Spleen (tissue), 11 donors: Measurements from ENCODE around the gene THSD4. TPM values are rescaled to one million over a fixed set of nuclear protein-coding genes. Genes with fewer than 3 reads are reported as not detected.
A peak's percentile ranks its signal among the peaks of the same experiment; 100 is the strongest.

Experiments used
- DNase-seq: peaks from one replicate; pipeline ENCODE4 v3.0.0-alpha.2; 2020
- H3K27ac ChIP-seq, 8 donors: fragments of 200-600 bp; sonication (generic) in 7 of 8; 1 replicate in 4 of 8; 2 replicates in 4 of 8; pipeline versions ENCODE4 v1.5.0 to v1.8.0; 2016 to 2021; ENCODE audit warnings: inconsistent platforms in 4 of 8, mild to moderate bottlenecking in 4 of 8, moderate library complexity in 1 of 8
- H3K27me3 ChIP-seq, 7 donors: fragments of 200-600 bp; sonication (generic) in 6 of 7; replicated peaks in 1 of 7; 1 replicate in 4 of 7; 2 replicates in 3 of 7; pipeline versions ENCODE4 v1.5.0 to v1.8.0; 2016 to 2021; ENCODE audit warnings: inconsistent platforms in 3 of 7, mild to moderate bottlenecking in 1 of 7
- H3K36me3 ChIP-seq, 6 donors: fragments of 200-600 bp; sonication (generic) in 5 of 6; 1 replicate in 4 of 6; 2 replicates in 2 of 6; pipeline versions ENCODE4 v1.5.0 to v1.8.0; 2016 to 2021; ENCODE audit warnings: inconsistent platforms in 2 of 6
- H3K4me1 ChIP-seq, 6 donors: fragments of 200-600 bp; sonication (generic) in 5 of 6; 1 replicate in 3 of 6; 2 replicates in 3 of 6; pipeline versions ENCODE4 v1.5.0 to v1.8.0; 2016 to 2021; ENCODE audit warnings: inconsistent platforms in 3 of 6
- H3K4me3 ChIP-seq, 8 donors: fragments of 200-600 bp; sonication (generic) in 7 of 8; 1 replicate in 4 of 8; 2 replicates in 4 of 8; pipeline versions ENCODE4 v1.5.0 to v1.8.0; 2016 to 2021; ENCODE audit warnings: inconsistent platforms in 4 of 8, mild to moderate bottlenecking in 4 of 8, moderate library complexity in 2 of 8
- H3K9me3 ChIP-seq, 8 donors: fragments of 200-600 bp; sonication (generic) in 7 of 8; 1 replicate in 4 of 8; 2 replicates in 4 of 8; pipeline versions ENCODE4 v1.5.0 to v1.8.0; 2016 to 2021; ENCODE audit warnings: inconsistent platforms in 4 of 8
- POLR2A ChIP-seq, 3 donors: fragments of 450-650 bp; IDR thresholded peaks; one replicate each; pipeline ENCODE4 v1.5.1; 2017; ENCODE audit warnings: antibody characterized with exemption in 3 of 3, mild to moderate bottlenecking in 1 of 3
- POLR2AphosphoS5 ChIP-seq, 3 donors: sonication (generic); formaldehyde crosslinking; IDR thresholded peaks; one replicate each; pipeline ENCODE4 v1.5.1; 2017; ENCODE audit warnings: antibody characterized with exemption in 3 of 3
- WGBS, 5 donors: extraction: QIAGEN DNeasy Blood & Tissue Kit in 3 of 5; methylation state at CpG; one replicate each; pipeline versions ENCODE4 v1.1.5 to v1.1.7; 2013 to 2018; 5-methylcytosine and 5-hydroxymethylcytosine counted together
- intact Hi-C: fragments of 100-400 bp; cut with DNase I; formaldehyde crosslinking; loops from one replicate; pipeline ENCODE4 v1.15.0; 2023; ENCODE audit warnings: low total_unique reads
- polyA plus RNA-seq, 3 donors: library from polyadenylated mRNA; stranded (reverse); fragments of 200-250 nt; gene quantifications; one replicate each; pipeline ENCODE4 v1.2.1, GENCODE V29; 2013
- total RNA-seq, 7 donors: library from RNA; depleted of rRNA in 3 of 7; stranded (reverse); fragments of >200 nt in 3 of 7; fragmentation: NEBNext Ultra II Directional in 4 of 7; extraction: Animal tissue kit (Norgen Biotek cat#: 25700) in 4 of 7; gene quantifications; one replicate each; pipeline versions ENCODE4 v1.1.0 to v1.2.1, GENCODE V29; 2016 to 2021
- TF ChIP-seq, protein P1 (sequence below), 11 experiments: fragments of 200-600 bp in 7 of 11; fragments of 450-650 bp in 4 of 11; sonication (generic) in 4 of 11; IDR thresholded peaks in 8 of 11; conservative IDR thresholded peaks in 3 of 11; 1 replicate in 7 of 11; 2 replicates in 4 of 11; pipeline versions ENCODE4 v1.4.0 to v1.8.0; 2016 to 2021; ENCODE audit warnings: antibody characterized with exemption in 11 of 11, inconsistent platforms in 4 of 11, mild to moderate bottlenecking in 1 of 11
- donor health status: healthy with polysubstance abuse.
- donor health status: DM: no; HTN: no; CAD: no; lungs with moderate emphysema.
- donor health status: DM: no; HTN: no; CAD: no.
- donor health status: Bipolar disorder and iron deficiency.
- donor health status: healthy.
- donor health status: DM: no; HTN: no; CAD: no.
- donor health status: DM: yes; HTN: yes; CAD: no.

Gene THSD4
- total and polyA plus RNA-seq, 10 donors = 0.29 to 11.3 (median 3.4) TPM

DNA sequence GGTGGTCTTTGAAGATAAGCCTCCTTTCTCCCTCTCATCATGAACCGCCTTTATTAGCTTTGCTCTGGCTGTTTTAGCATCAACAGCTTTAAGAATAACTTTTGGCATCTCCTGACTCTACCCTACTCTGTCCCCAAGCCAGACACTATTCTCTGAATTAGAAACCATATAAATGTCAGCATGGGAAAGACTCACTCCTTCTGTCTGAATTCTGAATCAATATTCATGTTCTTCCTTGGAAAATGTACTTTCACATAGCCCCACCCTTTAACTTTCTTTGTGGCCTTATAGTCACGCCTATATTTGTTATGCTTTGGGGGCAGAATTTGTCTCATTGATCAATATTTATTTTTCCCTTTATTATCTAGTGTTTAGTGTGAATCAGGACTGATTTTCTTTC lies 563.3 kb downstream of the THSD4 start:
- Histone ChIP-seq H3K9me3 (no peaks in the 10 kb centered on the region), H3K27ac (peak overlapping the region in 6 of 8 donors; percentile 49 to 80 (median 77)), H3K4me3 (no peak overlapping the region), H3K27me3 (no peaks in the 10 kb centered on the region), H3K36me3 (no peaks in the 10 kb centered on the region), H3K4me1 (peaks cover 0 to 15% (median 0%) of the 10 kb centered on the region in 6 donors)
- DNase-seq = no peak
- TF ChIP-seq POLR2A (IDR thresholded peaks at IDR 0.05) = no peak
- no peak for TF ChIP-seq POLR2AphosphoS5 (IDR thresholded peaks at IDR 0.05)
- TF ChIP-seq, protein P1, sequence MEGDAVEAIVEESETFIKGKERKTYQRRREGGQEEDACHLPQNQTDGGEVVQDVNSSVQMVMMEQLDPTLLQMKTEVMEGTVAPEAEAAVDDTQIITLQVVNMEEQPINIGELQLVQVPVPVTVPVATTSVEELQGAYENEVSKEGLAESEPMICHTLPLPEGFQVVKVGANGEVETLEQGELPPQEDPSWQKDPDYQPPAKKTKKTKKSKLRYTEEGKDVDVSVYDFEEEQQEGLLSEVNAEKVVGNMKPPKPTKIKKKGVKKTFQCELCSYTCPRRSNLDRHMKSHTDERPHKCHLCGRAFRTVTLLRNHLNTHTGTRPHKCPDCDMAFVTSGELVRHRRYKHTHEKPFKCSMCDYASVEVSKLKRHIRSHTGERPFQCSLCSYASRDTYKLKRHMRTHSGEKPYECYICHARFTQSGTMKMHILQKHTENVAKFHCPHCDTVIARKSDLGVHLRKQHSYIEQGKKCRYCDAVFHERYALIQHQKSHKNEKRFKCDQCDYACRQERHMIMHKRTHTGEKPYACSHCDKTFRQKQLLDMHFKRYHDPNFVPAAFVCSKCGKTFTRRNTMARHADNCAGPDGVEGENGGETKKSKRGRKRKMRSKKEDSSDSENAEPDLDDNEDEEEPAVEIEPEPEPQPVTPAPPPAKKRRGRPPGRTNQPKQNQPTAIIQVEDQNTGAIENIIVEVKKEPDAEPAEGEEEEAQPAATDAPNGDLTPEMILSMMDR (IDR thresholded peaks at IDR 0.05 in 8 of 11, conservative IDR thresholded peaks at IDR 0.05 in 3 of 11) = no peak
- 87 to 95% (median 88%) methylated on average over 2 of the region's 2 CpGs for WGBS, 5 donors
- intact Hi-C loops = no loop called here

DNA sequence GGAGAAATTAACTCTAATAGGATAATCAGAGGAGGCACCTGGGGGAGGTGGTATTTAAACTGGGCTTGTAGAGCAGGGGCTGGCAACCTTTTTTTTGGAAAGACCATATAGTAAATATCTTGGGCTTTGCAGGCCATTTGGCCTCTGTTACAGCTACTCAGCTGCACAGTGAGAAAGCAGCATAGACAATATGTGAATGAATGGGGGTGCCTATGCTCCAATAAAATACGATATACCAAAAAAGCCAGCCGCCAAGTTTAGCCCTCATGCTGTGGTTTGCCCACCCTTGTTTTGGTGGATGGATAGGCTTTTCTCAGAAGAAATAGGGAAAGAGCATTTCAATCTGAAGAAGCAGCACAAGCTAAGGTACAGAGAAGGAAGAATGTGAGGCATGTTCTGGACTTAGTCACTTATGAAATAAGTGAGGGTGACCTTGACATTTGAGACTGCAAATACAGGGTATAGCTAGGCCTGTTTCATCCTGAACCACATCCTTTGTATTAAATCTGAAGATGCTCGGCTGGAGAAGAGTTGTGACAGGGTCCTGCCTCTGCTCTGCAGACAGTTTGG lies 564.0 kb downstream of the THSD4 start:
- WGBS, 5 donors = 72 to 85% (median 82%) methylated on average over 3 of the region's 3 CpGs
- TF ChIP-seq POLR2A (IDR thresholded peaks at IDR 0.05) = no peak
- TF ChIP-seq, protein P1 (IDR thresholded peaks at IDR 0.05 in 8 of 11, conservative IDR thresholded peaks at IDR 0.05 in 3 of 11) = no peak
- no peak for TF ChIP-seq POLR2AphosphoS5 (IDR thresholded peaks at IDR 0.05)
- intact Hi-C loops = no loop called here

DNA sequence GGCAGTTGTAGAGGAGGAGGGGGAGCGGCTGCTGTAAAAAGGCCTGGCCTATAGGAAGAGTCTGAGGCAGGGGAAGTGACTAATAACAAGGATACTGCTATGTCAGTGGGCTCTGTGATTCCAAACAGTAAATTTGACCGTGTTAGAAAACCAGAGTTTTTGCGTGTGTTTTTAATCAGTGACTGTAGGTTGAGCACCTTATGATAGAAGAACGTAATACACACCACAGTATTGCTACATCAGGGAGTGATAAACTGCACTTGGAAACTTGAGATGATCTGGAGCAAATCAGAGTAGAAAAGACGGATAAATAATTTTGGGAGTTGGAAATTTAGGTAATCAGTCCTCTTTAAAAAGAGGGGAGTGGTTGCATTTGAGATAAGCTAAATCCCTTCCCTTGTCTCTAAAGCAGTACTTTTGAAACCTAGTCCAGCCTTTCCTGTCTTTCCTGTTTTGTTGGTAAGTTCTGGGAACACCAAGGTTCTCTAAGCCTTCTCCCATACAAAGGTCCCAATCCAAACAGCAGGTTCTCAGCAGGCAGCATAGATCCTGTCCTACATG lies 564.6 kb downstream of the THSD4 start:
- Histone ChIP-seq H3K4me1 (peaks cover 0 to 15% (median 0%) of the 10 kb centered on the region in 6 donors), H3K36me3 (no peaks in the 10 kb centered on the region), H3K9me3 (no peaks in the 10 kb centered on the region), H3K27ac (peak overlapping the region in 7 of 8 donors; percentile 55 to 80 (median 76)), H3K4me3 (no peak overlapping the region), H3K27me3 (no peaks in the 10 kb centered on the region)
- TF ChIP-seq, protein P1 (IDR thresholded peaks at IDR 0.05 in 8 of 11, conservative IDR thresholded peaks at IDR 0.05 in 3 of 11) = no peak
- TF ChIP-seq POLR2A (IDR thresholded peaks at IDR 0.05) = no peak
- TF ChIP-seq POLR2AphosphoS5 (IDR thresholded peaks at IDR 0.05) = peak in 1 of 3 donors; percentile 34
- WGBS, 5 donors = 60 to 73% (median 69%) methylated on average over 5 of the region's 5 CpGs
- DNase-seq = no peak
- intact Hi-C loops = no loop called here

More for the DNA sequence above, 564.0 kb downstream of the THSD4 start:
- H3K27me3 ChIP-seq = no peaks in the 10 kb centered on the region
- peak overlapping the region in 7 of 8 donors; percentile 55 to 80 (median 76) for H3K27ac ChIP-seq
- DNase-seq = no peak
- peaks cover 0 to 15% (median 0%) of the 10 kb centered on the region in 6 donors for H3K4me1 ChIP-seq
- no peak overlapping the region for H3K4me3 ChIP-seq
- no peaks in the 10 kb centered on the region for H3K9me3 ChIP-seq
- H3K36me3 ChIP-seq = no peaks in the 10 kb centered on the region

DNA sequence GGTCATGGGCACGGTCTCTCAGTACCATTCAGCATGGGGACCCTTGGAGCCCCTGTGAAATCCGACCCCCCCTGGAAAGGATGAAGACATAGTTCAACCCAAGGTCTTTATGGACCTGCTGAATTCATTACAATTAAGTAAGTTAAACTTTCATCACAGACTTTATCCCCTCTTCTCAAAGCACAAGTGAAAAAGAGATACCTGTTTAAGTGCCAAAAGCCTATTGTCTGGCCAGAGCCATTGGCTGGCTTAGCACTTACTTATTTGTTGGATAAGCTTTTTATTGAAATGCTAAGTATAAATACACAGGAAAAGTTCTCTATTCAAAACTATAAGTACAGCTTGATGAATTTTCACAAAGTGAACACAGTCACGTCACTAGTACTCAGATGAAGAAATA lies 566.7 kb downstream of the THSD4 start:
- intact Hi-C loops = no loop called here
- H3K4me3 ChIP-seq = no peak overlapping the region
- 84 to 91% (median 86%) methylated on average over 3 of the region's 3 CpGs for WGBS, 5 donors

More for the DNA sequence above, 566.7 kb downstream of the THSD4 start:
- no peak for DNase-seq
- TF ChIP-seq, protein P1 (IDR thresholded peaks at IDR 0.05 in 8 of 11, conservative IDR thresholded peaks at IDR 0.05 in 3 of 11) = no peak
- TF ChIP-seq POLR2A (IDR thresholded peaks at IDR 0.05) (no peak), POLR2AphosphoS5 (IDR thresholded peaks at IDR 0.05) (no peak)
- Histone ChIP-seq H3K9me3 (no peaks in the 10 kb centered on the region), H3K4me1 (peaks cover 0 to 15% (median 0%) of the 10 kb centered on the region in 6 donors), H3K27ac (no peak overlapping the region), H3K36me3 (no peaks in the 10 kb centered on the region), H3K27me3 (no peaks in the 10 kb centered on the region)
